Glutamatergic neuron (in vitro differentiated cells): ENCODE data around the gene CCDC78. TPM values are rescaled to one million over a fixed set of nuclear protein-coding genes. Genes with fewer than 3 reads are reported as not detected.

Experiments
- DNase-seq: peaks from one replicate; pipeline ENCODE4 v3.0.0; 2022
- H3K27ac Mint-ChIP-seq: one replicate; pipeline ENCODE4 v1.8.0; 2020; ENCODE audit warnings: mild to moderate bottlenecking, mixed read lengths, inconsistent platforms; ENCODE audit not compliant: unreplicated experiment
- H3K27me3 Mint-ChIP-seq: one replicate; pipeline ENCODE4 v1.8.0; 2020; ENCODE audit warnings: mild to moderate bottlenecking, moderate library complexity, mixed read lengths, inconsistent platforms; ENCODE audit not compliant: unreplicated experiment
- H3K36me3 Mint-ChIP-seq: one replicate; pipeline ENCODE4 v1.8.0; 2020; ENCODE audit warnings: mild to moderate bottlenecking, mixed read lengths, inconsistent platforms; ENCODE audit not compliant: unreplicated experiment
- H3K4me1 Mint-ChIP-seq: one replicate; pipeline ENCODE4 v1.8.0; 2020; ENCODE audit warnings: mild to moderate bottlenecking, low read depth, mixed read lengths, inconsistent platforms; ENCODE audit not compliant: unreplicated experiment
- H3K4me3 Mint-ChIP-seq: one replicate; pipeline ENCODE4 v1.8.0; 2020; ENCODE audit warnings: mild to moderate bottlenecking, mixed read lengths, inconsistent platforms; ENCODE audit not compliant: unreplicated experiment
- H3K9me3 Mint-ChIP-seq: one replicate; pipeline ENCODE4 v1.8.0; 2020; ENCODE audit warnings: mild to moderate bottlenecking, moderate library complexity, mixed read lengths, inconsistent platforms; ENCODE audit not compliant: unreplicated experiment
- total RNA-seq: library from RNA; stranded (reverse); fragmentation: NEBNext Ultra II Directional; extraction: Animal tissue kit (Norgen Biotek cat#: 25700); gene quantifications from one replicate; pipeline ENCODE4 v1.2.1, GENCODE V29; 2021; ENCODE audit not compliant: unreplicated experiment
- TF ChIP-seq, protein P1 (sequence below): fragments of 200-600 bp; sonication (generic); IDR thresholded peaks from one replicate; pipeline ENCODE4 v1.5.0; 2021; ENCODE audit not compliant: partially characterized antibody, unreplicated experiment

Gene CCDC78
- total RNA-seq, 1 donor from 2014 or later = 18.9 TPM

DNA sequence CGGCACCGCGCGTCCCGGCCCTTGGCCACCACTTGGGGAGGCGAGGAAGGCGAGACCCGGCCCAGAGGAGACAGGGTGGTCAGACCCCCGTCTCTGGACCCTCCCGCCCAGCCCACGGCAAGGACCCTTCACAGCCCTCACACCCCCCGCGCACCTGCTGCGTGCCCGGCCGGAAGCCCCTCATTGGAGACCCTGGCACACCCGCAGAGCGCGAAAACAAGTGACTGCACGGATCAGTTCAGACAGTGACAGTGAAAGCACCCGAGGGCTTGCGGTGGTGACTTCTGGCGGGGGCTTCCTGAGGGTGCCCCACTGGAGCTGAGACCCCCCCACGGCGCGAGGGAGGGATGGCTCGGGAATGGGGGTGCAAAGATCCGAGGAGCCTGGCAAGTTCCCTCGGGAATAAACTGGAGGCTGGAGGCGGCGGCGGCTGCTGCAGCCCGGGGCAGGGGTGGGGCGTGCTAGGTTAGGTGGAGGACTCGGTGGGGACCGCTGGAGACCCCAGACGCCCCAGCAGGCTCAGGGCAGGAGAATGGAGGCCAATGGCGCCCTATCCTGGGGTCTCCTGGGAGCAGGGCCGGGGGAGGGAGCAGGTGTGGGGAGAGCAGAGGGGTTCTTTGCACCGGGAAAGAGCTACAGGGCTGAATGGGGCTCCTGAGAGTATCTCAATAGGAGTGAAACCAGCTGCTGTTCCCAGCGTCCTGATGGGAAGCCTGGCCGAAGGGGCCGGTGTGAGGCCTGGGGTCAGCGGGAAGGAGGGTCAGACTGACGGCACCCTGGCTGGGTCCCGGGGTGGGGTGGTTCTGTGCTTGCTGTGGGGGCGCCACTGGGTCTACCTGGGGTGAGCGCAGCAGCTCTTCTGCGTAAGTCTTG lies 19.8 kb downstream of the CCDC78 start:
- Mint-ChIP-seq H3K36me3 (no peaks in the 10 kb centered on the region), H3K9me3 (peaks cover 12% of the 10 kb centered on the region), H3K27me3 (peaks cover 19% of the 10 kb centered on the region), H3K4me1 (peaks cover 25% of the 10 kb centered on the region), H3K27ac (peak overlapping the region; percentile 38), H3K4me3 (peak overlapping the region; percentile 71)
- DNase-seq = peak; percentile 71
- TF ChIP-seq, protein P1, sequence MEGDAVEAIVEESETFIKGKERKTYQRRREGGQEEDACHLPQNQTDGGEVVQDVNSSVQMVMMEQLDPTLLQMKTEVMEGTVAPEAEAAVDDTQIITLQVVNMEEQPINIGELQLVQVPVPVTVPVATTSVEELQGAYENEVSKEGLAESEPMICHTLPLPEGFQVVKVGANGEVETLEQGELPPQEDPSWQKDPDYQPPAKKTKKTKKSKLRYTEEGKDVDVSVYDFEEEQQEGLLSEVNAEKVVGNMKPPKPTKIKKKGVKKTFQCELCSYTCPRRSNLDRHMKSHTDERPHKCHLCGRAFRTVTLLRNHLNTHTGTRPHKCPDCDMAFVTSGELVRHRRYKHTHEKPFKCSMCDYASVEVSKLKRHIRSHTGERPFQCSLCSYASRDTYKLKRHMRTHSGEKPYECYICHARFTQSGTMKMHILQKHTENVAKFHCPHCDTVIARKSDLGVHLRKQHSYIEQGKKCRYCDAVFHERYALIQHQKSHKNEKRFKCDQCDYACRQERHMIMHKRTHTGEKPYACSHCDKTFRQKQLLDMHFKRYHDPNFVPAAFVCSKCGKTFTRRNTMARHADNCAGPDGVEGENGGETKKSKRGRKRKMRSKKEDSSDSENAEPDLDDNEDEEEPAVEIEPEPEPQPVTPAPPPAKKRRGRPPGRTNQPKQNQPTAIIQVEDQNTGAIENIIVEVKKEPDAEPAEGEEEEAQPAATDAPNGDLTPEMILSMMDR = no peak

DNA sequence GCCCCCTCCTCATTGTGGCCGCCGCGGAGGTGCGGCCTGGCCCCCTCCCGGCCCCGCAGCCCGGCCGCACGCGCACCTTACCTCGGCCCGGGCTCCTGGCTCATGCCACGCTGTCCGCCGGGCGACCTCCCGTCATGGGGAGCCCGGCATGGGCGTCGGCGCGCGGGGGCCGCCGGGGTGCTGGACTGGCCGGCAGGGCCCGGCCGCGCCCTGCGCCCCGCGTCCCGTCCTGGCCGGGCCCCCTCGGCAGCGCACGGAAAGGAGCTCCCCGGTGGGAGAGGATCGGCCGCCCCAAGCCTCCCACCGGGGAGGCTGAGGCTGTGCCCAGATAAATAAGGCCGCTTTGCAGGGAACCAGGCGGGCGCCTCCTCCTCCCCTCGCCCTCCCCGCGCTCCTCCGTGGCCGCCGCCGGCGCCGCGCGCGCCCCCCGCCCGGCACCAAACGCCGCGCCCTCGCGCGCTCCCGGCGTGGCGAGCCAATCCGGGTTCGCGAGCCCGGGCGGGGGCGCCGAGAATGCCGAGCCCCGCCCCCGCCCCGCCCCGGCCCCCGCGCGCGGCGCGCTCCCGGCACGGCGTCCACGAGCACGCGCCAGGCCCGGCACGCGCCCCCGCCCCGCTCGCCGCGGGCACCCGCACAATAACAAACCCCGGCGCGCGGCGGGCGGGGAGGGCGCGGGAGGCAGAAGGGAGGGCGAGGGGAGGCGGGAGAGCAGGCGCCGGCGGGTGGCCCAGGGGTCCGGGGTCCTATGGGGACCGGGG lies 20.6 kb downstream of the CCDC78 start, which contains the start of gene FBXL16:
Gene FBXL16 (minus strand): TSS at position 371 of the 758 bp plus-strand sequence. CDS start 8,396 bp downstream, outside the sequence.
- peaks cover 14% of the 10 kb centered on the region for H3K9me3 Mint-ChIP-seq
- TF ChIP-seq, protein P1 = no peak
- peaks cover 25% of the 10 kb centered on the region for H3K4me1 Mint-ChIP-seq
- H3K27me3 Mint-ChIP-seq = peaks cover 22% of the 10 kb centered on the region
- no peaks in the 10 kb centered on the region for H3K36me3 Mint-ChIP-seq
- peak within 1 kb of the TSS; percentile 87 for H3K4me3 Mint-ChIP-seq
- peak within 1 kb of the TSS; percentile 38 for H3K27ac Mint-ChIP-seq
- peak; percentile 76 for DNase-seq

DNA sequence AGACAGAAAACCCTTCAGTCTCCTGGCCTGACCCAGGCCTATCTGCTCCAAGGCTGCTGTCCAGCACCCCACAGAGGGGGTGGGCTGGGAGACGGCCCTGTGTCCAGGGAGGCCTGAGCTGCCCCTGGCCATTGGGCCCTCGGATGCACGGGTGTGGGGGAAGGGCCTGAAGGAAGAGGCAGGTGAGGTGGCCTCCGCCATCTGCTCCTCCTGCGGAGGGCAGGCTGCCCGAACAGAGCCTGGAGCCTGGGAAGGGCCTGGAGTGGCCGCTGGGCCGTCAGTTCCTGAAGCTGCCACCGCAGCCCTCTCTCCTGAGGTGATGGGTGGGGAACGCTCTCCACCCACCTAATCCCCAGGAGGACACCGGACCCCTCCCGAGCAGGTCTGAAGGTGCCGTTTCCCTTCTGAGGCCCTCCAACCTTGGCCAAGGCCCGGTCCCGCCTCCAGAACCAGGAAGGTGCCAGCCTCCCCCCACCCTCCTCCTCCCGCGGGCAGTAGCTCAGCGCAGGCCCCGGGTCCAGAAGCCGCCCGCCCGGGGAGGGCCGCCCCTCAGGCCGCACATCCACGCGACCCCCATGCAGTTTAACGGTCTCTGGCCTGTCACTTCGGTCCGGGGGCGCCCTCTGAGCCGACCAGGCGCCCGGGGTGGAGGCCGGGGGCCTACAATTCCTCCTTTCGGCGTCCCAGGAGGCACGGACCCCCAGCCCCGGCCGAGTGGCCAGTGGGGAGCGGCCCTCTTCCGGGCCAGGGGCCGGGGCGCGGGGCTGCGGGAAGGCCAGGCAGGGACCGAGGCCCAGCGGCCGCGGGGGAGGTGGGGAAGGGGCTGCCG lies 21.5 kb downstream of the CCDC78 start:
- H3K4me1 Mint-ChIP-seq = peaks cover 23% of the 10 kb centered on the region
- no peaks in the 10 kb centered on the region for H3K36me3 Mint-ChIP-seq
- H3K27me3 Mint-ChIP-seq = peaks cover 22% of the 10 kb centered on the region
- no peak for DNase-seq
- peak overlapping the region; percentile 8 for H3K27ac Mint-ChIP-seq
- TF ChIP-seq, protein P1 = no peak
- H3K4me3 Mint-ChIP-seq = peak overlapping the region; percentile 87
- H3K9me3 Mint-ChIP-seq = peaks cover 14% of the 10 kb centered on the region

DNA sequence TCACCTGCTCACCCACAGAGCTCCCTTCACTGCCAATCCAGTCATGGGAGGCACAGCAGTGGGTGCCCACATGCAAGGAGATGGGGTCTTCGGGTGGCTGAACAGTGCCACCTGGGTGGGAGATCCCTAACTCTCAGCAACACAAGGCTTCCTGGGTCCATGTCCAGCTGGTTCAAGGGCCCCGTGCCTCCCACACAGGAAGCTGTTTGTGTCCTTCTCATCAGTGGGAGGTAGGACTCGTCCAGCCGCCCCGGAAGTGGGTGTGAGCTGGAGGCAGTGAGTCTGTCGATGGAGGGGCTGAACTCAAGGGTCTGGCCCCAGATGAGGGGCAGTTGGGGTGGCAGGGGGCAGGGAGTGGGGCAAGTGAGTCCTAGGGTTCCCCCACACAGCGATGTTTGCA lies 22.2 kb downstream of the CCDC78 start:
- no peak for DNase-seq
- TF ChIP-seq, protein P1 = no peak
- H3K9me3 Mint-ChIP-seq = peaks cover 14% of the 10 kb centered on the region
- peak overlapping the region; percentile 87 for H3K4me3 Mint-ChIP-seq
- H3K27me3 Mint-ChIP-seq = peaks cover 18% of the 10 kb centered on the region
- peaks cover 18% of the 10 kb centered on the region for H3K4me1 Mint-ChIP-seq
- H3K27ac Mint-ChIP-seq = no peak overlapping the region
- no peaks in the 10 kb centered on the region for H3K36me3 Mint-ChIP-seq
